HL-60 (cell line): ENCODE data around the gene ZFR.

ENCODE experiments used
- DNase-seq, 2 experiments: peaks; one replicate each; pipeline ENCODE4 v3.0.0-alpha.2; 2010 to 2020; ENCODE audit warnings: low read depth in 1 of 2, low spot score in 1 of 2
- H3K27ac ChIP-seq: fragments of 250-450 bp; sonication (Bioruptor Pico); replicated peaks from 2 replicates; pipeline ENCODE4 v1.5.1; 2020; ENCODE audit warnings: mild to moderate bottlenecking, moderate library complexity
- H3K27me3 ChIP-seq: fragments of 250-450 bp; sonication (Bioruptor Pico); 2 replicates; pipeline ENCODE4 v1.5.1; 2021; ENCODE audit warnings: mild to moderate bottlenecking, moderate library complexity; ENCODE audit not compliant: insufficient read depth, poor library complexity, severe bottlenecking
- H3K4me3 ChIP-seq: replicated peaks from 2 replicates; pipeline ENCODE4 v1.5.1; 2011; ENCODE audit warnings: mild to moderate bottlenecking, control low read depth, low read length; ENCODE audit not compliant: insufficient read depth
- CTCF ChIP-seq: IDR thresholded peaks from one replicate; pipeline ENCODE4 v1.5.1; 2011; ENCODE audit warnings: low read length, control low read depth, inconsistent platforms; ENCODE audit not compliant: insufficient read depth
- GABPA ChIP-seq: IDR thresholded peaks from 2 replicates; pipeline ENCODE4 v1.6.1; 2012; ENCODE audit warnings: low read depth
- POLR2AphosphoS5 ChIP-seq: IDR thresholded peaks from 2 replicates; pipeline ENCODE4 v1.6.1; 2012; ENCODE audit warnings: low read depth
- REST ChIP-seq: IDR thresholded peaks from 2 replicates; pipeline ENCODE4 v1.6.1; 2012; ENCODE audit warnings: low read depth; ENCODE audit not compliant: insufficient replicate concordance
- SPI1 ChIP-seq: IDR thresholded peaks from 2 replicates; pipeline ENCODE4 v1.6.1; 2012; ENCODE audit warnings: low read depth, mild to moderate bottlenecking, borderline replicate concordance

The ZFR gene

GRCh38 chr5:32443541-32444430, 754 bp downstream of the ZFR start:
- no peak for TF ChIP-seq CTCF
- TF ChIP-seq REST = no peak
- TF ChIP-seq GABPA = no peak
- no peak for TF ChIP-seq POLR2AphosphoS5
- TF ChIP-seq SPI1 = no peak
- H3K4me3 ChIP-seq = peak overlapping the region; percentile 82
- H3K27ac ChIP-seq = peak overlapping the region; percentile 91
- peak in 1 of 2 experiments; percentile 20 for DNase-seq
- H3K27me3 ChIP-seq = no peaks in the 10 kb centered on the region

GRCh38 chr5:32443145-32443540, 1.4 kb downstream of the ZFR start:
- H3K27ac ChIP-seq = peak overlapping the region; percentile 47
- H3K27me3 ChIP-seq = no peaks in the 10 kb centered on the region
- peak overlapping the region; percentile 82 for H3K4me3 ChIP-seq
- TF ChIP-seq SPI1 (no peak), GABPA (no peak), REST (no peak), POLR2AphosphoS5 (no peak), CTCF (no peak)
- DNase-seq = no peak

- no peaks in the 10 kb centered on the region for H3K27me3 ChIP-seq
- no peak overlapping the region for H3K27ac ChIP-seq
- H3K4me3 ChIP-seq = no peak overlapping the region
- DNase-seq = no peak
- TF ChIP-seq POLR2AphosphoS5 = no peak
- no peak for TF ChIP-seq SPI1
These were observed 5.4 kb downstream of the ZFR start for GRCh38 chr5:32439086-32439642.

- Histone ChIP-seq H3K4me3 (no peak overlapping the region), H3K27ac (no peak overlapping the region), H3K27me3 (no peaks in the 10 kb centered on the region)
- no peak for TF ChIP-seq SPI1
- TF ChIP-seq REST = no peak
- TF ChIP-seq CTCF = no peak
- no peak for TF ChIP-seq POLR2AphosphoS5
- no peak for TF ChIP-seq GABPA
- DNase-seq = no peak
These were observed 7.8 kb downstream of the ZFR start for GRCh38 chr5:32436553-32437242.
